ENCODE data around the gene GSE1. TPM values are rescaled to one million over a fixed set of nuclear protein-coding genes. Genes with fewer than 3 reads are reported as not detected.

The GSE1 gene
- polyA plus RNA-seq, 1 donor (not counting 4 experiments of a cell fraction or from before 2014, with no cell fraction given) = 5.0 TPM

DNA sequence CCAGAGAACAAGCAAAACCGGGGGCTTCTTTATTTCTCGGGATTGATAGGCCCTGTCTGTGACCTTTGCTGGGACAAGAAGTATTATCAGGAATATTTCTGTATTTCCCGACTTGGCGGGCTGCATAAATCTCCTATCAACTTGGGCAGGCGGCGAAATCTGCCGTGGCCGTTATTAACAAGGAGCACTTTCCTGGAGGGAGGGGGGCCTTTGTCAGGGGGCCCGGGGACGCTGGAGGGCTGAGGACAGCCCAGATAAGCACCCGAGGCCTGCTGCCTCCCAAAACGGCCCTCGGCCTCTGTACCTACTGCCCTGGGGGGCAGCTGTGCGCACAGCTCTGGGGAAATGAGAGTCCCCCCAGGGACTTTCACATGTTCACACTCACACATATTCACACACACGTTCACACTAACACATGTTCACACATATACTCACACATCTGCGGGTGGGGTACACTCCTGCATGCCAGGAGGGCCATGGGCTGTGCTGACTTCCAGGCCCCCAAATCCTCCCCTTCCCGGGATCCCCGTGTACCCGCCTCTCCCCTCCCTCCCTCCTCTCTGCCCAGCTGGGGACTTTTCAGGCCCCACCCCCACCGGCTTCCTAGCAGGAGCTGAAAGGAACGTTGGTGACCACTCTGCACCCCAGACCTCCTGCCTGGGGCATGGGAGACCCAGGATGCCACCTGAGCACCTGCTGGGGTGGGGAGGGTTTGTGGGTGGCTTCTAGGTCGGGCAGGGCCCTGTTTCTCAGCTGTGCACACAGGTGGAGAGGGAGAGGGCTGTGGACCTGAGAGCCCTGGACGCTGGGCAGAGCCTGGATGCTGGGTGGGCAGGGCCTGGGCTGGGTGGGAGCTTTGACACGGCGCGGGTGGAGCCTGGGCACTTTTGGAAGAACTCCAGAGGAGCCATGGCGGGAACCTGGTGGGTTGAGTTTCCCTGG lies 24.3 kb upstream of the GSE1 start:
- Histone ChIP-seq H3K79me2 (ENCODE audit: control insufficient read depth, insufficient read depth, low read length) (no peaks in the 10 kb centered on the region), H3K9me1 (ENCODE audit: control insufficient read depth, extremely low read depth, insufficient read depth, low read length) (no peaks in the 10 kb centered on the region), H3K4me3 (ENCODE audit: control insufficient read depth in 2 of 3, extremely low read depth in 1 of 3, insufficient read depth in 2 of 3, low read depth in 1 of 3, low read length in 3 of 3) (no peak overlapping the region), H3K4me2 (ENCODE audit: control insufficient read depth, extremely low read depth, insufficient read depth, low read depth, low read length) (no peak overlapping the region), H3K9ac (ENCODE audit: control insufficient read depth, extremely low read depth, insufficient read depth, low read length) (no peak overlapping the region), H3K27ac (ENCODE audit: control insufficient read depth, insufficient read depth, low read length) (no peak overlapping the region), H3K36me3 (ENCODE audit: control insufficient read depth in 2 of 2, extremely low read depth in 1 of 2, insufficient read depth in 2 of 2, low read length in 2 of 2) (no peaks in the 10 kb centered on the region), H3K9me3 (ENCODE audit: control insufficient read depth, low read depth, low read length) (no peaks in the 10 kb centered on the region), H4K20me1 (ENCODE audit: control insufficient read depth, extremely low read depth, insufficient read depth, low read length) (no peaks in the 10 kb centered on the region), H3K27me3 (ENCODE audit: control insufficient read depth, extremely low read depth, insufficient read depth, low read length) (no peaks in the 10 kb centered on the region), H2AFZ (ENCODE audit: control insufficient read depth, low read length) (no peak overlapping the region), H3K4me1 (ENCODE audit: control insufficient read depth, extremely low read depth, insufficient read depth, low read length) (no peaks in the 10 kb centered on the region)
- no peak for FAIRE-seq
- no peak for TF ChIP-seq EZH2 (IDR thresholded peaks at IDR 0.05; ENCODE audit: low read length)
- TF ChIP-seq, protein P1, sequence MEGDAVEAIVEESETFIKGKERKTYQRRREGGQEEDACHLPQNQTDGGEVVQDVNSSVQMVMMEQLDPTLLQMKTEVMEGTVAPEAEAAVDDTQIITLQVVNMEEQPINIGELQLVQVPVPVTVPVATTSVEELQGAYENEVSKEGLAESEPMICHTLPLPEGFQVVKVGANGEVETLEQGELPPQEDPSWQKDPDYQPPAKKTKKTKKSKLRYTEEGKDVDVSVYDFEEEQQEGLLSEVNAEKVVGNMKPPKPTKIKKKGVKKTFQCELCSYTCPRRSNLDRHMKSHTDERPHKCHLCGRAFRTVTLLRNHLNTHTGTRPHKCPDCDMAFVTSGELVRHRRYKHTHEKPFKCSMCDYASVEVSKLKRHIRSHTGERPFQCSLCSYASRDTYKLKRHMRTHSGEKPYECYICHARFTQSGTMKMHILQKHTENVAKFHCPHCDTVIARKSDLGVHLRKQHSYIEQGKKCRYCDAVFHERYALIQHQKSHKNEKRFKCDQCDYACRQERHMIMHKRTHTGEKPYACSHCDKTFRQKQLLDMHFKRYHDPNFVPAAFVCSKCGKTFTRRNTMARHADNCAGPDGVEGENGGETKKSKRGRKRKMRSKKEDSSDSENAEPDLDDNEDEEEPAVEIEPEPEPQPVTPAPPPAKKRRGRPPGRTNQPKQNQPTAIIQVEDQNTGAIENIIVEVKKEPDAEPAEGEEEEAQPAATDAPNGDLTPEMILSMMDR (optimal IDR thresholded peaks at IDR 0.05 in 1 of 3, IDR thresholded peaks at IDR 0.05 in 1 of 3, conservative IDR thresholded peaks at IDR 0.05 in 1 of 3; ENCODE audit: extremely low read depth in 1 of 3, insufficient read depth in 2 of 3, low read length in 3 of 3) = no peak
- dilution Hi-C loops (cut with MboI; ENCODE audit: extremely low pct_ligation_motif_present, low sequenced_read_pairs) = no loop called here
- DNase-seq (ENCODE audit: low read depth, low spot score) = no peak

- FAIRE-seq (peak; percentile 67), DNase-seq (ENCODE audit: low read depth, low spot score) (no peak)
- H3K4me2 ChIP-seq (ENCODE audit: control insufficient read depth, extremely low read depth, insufficient read depth, low read depth, low read length) = no peak overlapping the region
- H2AFZ ChIP-seq (ENCODE audit: control insufficient read depth, low read length) = no peak overlapping the region
- no peaks in the 10 kb centered on the region for H3K9me1 ChIP-seq (ENCODE audit: control insufficient read depth, extremely low read depth, insufficient read depth, low read length)
- H3K27me3 ChIP-seq (ENCODE audit: control insufficient read depth, extremely low read depth, insufficient read depth, low read length) = no peaks in the 10 kb centered on the region
- no peaks in the 10 kb centered on the region for H3K79me2 ChIP-seq (ENCODE audit: control insufficient read depth, insufficient read depth, low read length)
- no peak for TF ChIP-seq EZH2 (IDR thresholded peaks at IDR 0.05; ENCODE audit: low read length)
- TF ChIP-seq, protein P1 (optimal IDR thresholded peaks at IDR 0.05 in 1 of 3, IDR thresholded peaks at IDR 0.05 in 1 of 3, conservative IDR thresholded peaks at IDR 0.05 in 1 of 3; ENCODE audit: extremely low read depth in 1 of 3, insufficient read depth in 2 of 3, low read length in 3 of 3) = no peak
- no peaks in the 10 kb centered on the region for H3K4me1 ChIP-seq (ENCODE audit: control insufficient read depth, extremely low read depth, insufficient read depth, low read length)
- H3K36me3 ChIP-seq (ENCODE audit: control insufficient read depth in 2 of 2, extremely low read depth in 1 of 2, insufficient read depth in 2 of 2, low read length in 2 of 2) = no peaks in the 10 kb centered on the region
- dilution Hi-C loops (cut with MboI; ENCODE audit: extremely low pct_ligation_motif_present, low sequenced_read_pairs) = no loop called here
- H3K27ac ChIP-seq (ENCODE audit: control insufficient read depth, insufficient read depth, low read length) = no peak overlapping the region
- H3K9me3 ChIP-seq (ENCODE audit: control insufficient read depth, low read depth, low read length) = no peaks in the 10 kb centered on the region
- no peak overlapping the region for H3K4me3 ChIP-seq (ENCODE audit: control insufficient read depth in 2 of 3, extremely low read depth in 1 of 3, insufficient read depth in 2 of 3, low read depth in 1 of 3, low read length in 3 of 3)
- no peak overlapping the region for H3K9ac ChIP-seq (ENCODE audit: control insufficient read depth, extremely low read depth, insufficient read depth, low read length)
- H4K20me1 ChIP-seq (ENCODE audit: control insufficient read depth, extremely low read depth, insufficient read depth, low read length) = no peaks in the 10 kb centered on the region
Measured at GRCh38 chr16:85589688-85590505, 23.2 kb upstream of the GSE1 start.

Measured in keratinocyte (primary cell).